PFSK-1 (cell line): ENCODE measurements around the gene FAM227B.

Source experiments
- FOXP2 ChIP-seq: optimal IDR thresholded peaks from 2 replicates; pipeline ENCODE3; 2011; ENCODE audit warnings: borderline replicate concordance, control low read depth, inconsistent platforms; ENCODE audit not compliant: insufficient read depth; ENCODE audit errors: extremely low read length, extremely low read depth
- POLR2AphosphoS5 ChIP-seq: IDR thresholded peaks from 2 replicates; pipeline ENCODE4 v1.6.1; 2012; ENCODE audit warnings: low read depth, mild to moderate bottlenecking, control low read depth, low read length, moderate library complexity
- SIN3A ChIP-seq: IDR thresholded peaks from 2 replicates; pipeline ENCODE4 v1.6.1; 2012; ENCODE audit warnings: mild to moderate bottlenecking, low read length, moderate library complexity, borderline replicate concordance; ENCODE audit not compliant: insufficient read depth
- TAF1 ChIP-seq: IDR thresholded peaks from 2 replicates; pipeline ENCODE4 v1.6.1; 2012; ENCODE audit warnings: low read length, control low read depth, borderline replicate concordance; ENCODE audit not compliant: insufficient read depth
- TF ChIP-seq, protein P1 (sequence below), 2 experiments: IDR thresholded peaks; 2 replicates each; pipeline versions ENCODE4 v1.6.1 to v1.8.0; 2011 to 2012; ENCODE audit warnings: low read depth in 2 of 2, low read length in 2 of 2, control low read depth in 1 of 2, inconsistent platforms in 1 of 2, mild to moderate bottlenecking in 1 of 2, moderate library complexity in 1 of 2; ENCODE audit not compliant: insufficient read depth in 1 of 2

Gene FAM227B

DNA sequence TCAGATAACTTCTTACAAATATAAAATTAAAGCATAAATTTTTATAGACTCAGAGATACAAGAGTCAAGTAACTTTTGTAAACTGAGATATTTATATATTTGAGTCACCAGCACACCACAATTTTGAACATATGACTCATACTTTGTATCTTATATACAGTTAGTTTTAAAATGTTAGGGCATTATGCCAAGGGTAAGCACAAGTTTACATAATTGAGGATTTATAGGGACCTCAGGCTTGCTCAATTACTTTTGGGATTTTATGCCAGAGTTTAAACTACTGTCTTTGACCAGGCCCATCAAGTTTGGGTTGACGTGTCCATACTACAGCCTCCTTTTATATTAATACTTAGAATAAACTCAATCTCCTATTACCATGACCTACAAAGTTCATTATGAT is 205.0 kb downstream of the FAM227B start:
- TF ChIP-seq FOXP2 (no peak), TAF1 (no peak)

DNA sequence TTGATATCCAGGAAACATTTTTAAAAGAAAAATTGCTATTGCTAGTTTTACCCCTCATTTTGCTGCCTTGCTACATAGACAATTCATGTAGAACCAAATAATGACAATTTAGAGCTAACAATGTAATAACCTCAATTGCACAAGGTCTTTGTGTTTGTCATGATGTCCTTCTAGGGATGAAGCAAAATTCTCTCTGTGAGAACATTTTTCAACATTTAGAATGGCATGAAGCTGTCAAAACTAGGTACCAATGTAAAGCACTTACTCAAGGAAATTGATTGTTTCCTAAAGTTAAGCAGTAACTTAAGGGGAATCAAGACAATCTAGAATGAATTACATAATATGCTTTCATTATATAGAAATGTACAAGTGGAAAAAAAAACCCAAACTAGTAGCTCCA is 205.5 kb downstream of the FAM227B start:
- TF ChIP-seq SIN3A (no peak), FOXP2 (no peak), POLR2AphosphoS5 (no peak), TAF1 (no peak)
- TF ChIP-seq, protein P1, sequence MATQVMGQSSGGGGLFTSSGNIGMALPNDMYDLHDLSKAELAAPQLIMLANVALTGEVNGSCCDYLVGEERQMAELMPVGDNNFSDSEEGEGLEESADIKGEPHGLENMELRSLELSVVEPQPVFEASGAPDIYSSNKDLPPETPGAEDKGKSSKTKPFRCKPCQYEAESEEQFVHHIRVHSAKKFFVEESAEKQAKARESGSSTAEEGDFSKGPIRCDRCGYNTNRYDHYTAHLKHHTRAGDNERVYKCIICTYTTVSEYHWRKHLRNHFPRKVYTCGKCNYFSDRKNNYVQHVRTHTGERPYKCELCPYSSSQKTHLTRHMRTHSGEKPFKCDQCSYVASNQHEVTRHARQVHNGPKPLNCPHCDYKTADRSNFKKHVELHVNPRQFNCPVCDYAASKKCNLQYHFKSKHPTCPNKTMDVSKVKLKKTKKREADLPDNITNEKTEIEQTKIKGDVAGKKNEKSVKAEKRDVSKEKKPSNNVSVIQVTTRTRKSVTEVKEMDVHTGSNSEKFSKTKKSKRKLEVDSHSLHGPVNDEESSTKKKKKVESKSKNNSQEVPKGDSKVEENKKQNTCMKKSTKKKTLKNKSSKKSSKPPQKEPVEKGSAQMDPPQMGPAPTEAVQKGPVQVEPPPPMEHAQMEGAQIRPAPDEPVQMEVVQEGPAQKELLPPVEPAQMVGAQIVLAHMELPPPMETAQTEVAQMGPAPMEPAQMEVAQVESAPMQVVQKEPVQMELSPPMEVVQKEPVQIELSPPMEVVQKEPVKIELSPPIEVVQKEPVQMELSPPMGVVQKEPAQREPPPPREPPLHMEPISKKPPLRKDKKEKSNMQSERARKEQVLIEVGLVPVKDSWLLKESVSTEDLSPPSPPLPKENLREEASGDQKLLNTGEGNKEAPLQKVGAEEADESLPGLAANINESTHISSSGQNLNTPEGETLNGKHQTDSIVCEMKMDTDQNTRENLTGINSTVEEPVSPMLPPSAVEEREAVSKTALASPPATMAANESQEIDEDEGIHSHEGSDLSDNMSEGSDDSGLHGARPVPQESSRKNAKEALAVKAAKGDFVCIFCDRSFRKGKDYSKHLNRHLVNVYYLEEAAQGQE (IDR thresholded peaks at IDR 0.05; ENCODE audit: insufficient read depth in 1 of 2, low read depth in 2 of 2, low read length in 2 of 2), result no peak

DNA sequence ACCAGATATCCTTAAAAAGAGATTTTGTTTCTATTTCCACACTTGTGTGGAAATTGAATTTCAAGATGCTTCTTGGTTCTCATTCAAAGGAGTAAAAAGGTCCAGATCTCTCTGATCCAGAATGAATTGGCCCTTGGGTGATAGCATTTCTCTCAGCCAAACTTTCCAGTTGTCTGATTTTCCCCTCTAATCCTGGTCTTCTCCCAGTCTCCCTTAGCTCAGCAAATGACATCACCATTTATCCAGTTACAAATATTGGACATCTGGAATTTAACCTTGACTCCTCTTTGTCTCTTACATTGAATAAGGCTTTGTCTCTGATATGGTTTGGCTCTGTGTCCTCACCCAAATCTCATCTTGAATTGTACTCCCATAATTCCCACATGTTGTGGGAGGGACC is 207.8 kb downstream of the FAM227B start:
- TF ChIP-seq FOXP2 (no peak), TAF1 (no peak), SIN3A (no peak), POLR2AphosphoS5 (no peak)
- TF ChIP-seq, protein P1 (IDR thresholded peaks at IDR 0.05; ENCODE audit: insufficient read depth in 1 of 2, low read depth in 2 of 2, low read length in 2 of 2), result no peak

DNA sequence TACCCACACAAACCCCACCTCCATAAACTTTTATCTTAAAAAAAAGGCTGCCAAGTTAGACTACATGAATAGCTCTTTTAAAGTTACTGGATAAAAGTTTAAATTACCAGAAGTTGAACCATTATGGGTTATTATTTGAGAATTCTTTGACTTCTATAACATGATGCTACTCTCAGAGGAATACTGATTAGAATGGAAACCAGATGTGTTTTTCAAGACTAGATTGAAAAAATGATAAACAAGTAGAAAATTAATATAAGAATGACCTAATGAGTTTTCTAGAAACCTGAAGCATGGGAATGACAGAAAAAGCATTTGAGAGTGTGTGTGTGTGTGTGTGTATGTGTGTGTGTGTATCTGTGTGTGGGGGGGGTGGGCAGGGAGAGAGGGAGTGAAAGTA is 210.0 kb downstream of the FAM227B start:
- no peak for TF ChIP-seq SIN3A
- TF ChIP-seq, protein P1 (IDR thresholded peaks at IDR 0.05; ENCODE audit: insufficient read depth in 1 of 2, low read depth in 2 of 2, low read length in 2 of 2), result no peak
- TF ChIP-seq POLR2AphosphoS5, result no peak
- no peak for TF ChIP-seq FOXP2

DNA sequence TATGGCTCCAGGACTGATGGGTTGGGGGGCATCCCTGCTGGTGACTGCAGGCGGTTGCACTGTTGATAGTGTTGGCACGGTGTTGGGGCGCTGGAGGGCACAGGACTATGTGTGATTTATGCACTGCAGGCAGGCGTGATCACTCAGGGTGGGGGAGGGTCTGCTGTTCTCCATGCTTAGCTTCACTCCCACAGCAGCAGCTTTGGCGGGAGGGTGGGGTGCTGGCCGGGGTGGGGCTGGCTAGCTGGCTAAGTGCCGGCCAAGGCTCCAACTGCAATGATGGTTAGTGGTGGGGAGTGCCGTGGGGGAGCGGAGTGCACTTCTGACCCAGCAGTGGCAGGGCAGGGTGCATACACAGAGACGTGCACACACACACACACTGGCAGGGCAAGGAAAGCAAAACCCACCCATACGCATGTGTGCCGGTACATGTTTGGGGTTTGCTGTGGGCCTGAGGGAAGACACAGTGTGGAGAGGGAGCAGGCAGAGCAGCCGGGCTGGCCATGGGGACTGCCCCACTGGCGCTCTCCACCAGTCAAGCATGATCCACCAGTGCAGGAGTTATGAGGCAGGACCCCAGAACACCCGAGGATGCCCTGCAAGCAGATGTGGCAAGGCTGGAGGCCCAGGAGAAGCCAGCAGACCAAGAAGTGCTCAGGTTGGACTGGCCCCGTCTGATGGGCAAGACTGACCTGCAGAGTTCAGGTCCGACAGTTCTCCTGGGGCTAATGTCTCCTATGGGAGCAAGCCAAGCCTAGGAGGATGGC is 214.1 kb downstream of the FAM227B start:
- TF ChIP-seq TAF1 (no peak), SIN3A (no peak), FOXP2 (no peak), POLR2AphosphoS5 (no peak)
- TF ChIP-seq, protein P1 (IDR thresholded peaks at IDR 0.05; ENCODE audit: insufficient read depth in 1 of 2, low read depth in 2 of 2, low read length in 2 of 2), result no peak
